Activated CD4-positive, alpha-beta T cell treated with anti-CD3 and anti-CD28 coated beads, Interleukin-2, amount 50 U/mL, for 1 hour (primary cell): ENCODE measurements around the gene FAM174C.

Experiments
- DNase-seq: peaks from one replicate; pipeline ENCODE4 v3.0.0-alpha.2; 2020

FAM174C gene

GRCh38 chr19:1275976-1276627 lies 772 bp downstream of the FAM174C start:
- DNase-seq = no peak

GRCh38 chr19:1276628-1277022 lies 1.3 kb downstream of the FAM174C start:
- no peak for DNase-seq

- DNase-seq = no peak
Observed at GRCh38 chr19:1277061-1277460, 1.7 kb downstream of the FAM174C start.

GRCh38 chr19:1278074-1278473 lies 2.7 kb downstream of the FAM174C start:
- no peak for DNase-seq

- DNase-seq = no peak
Observed at GRCh38 chr19:1278713-1279660, 3.7 kb downstream of the FAM174C start.

GRCh38 chr19:1279782-1280341 lies 4.5 kb downstream of the FAM174C start:
- DNase-seq = peak; percentile 78

GRCh38 chr19:1280636-1281568 lies 5.6 kb downstream of the FAM174C start:
- DNase-seq = no peak

- no peak for DNase-seq
Observed at GRCh38 chr19:1281569-1282287, 6.4 kb downstream of the FAM174C start.

- DNase-seq = no peak
Observed at GRCh38 chr19:1282588-1283206, 7.4 kb downstream of the FAM174C start.

- no peak for DNase-seq
Observed at GRCh38 chr19:1283207-1283916, 8.0 kb downstream of the FAM174C start.

GRCh38 chr19:1283917-1284292 lies 8.6 kb downstream of the FAM174C start:
- no peak for DNase-seq

GRCh38 chr19:1284293-1284978 lies 9.1 kb downstream of the FAM174C start:
- no peak for DNase-seq

GRCh38 chr19:1284979-1285736 lies 9.8 kb downstream of the FAM174C start:
- DNase-seq = no peak

- no peak for DNase-seq
Observed at GRCh38 chr19:1285737-1286360, 10.5 kb downstream of the FAM174C start, which contains the start of gene EFNA2. TSS of gene EFNA2 (plus strand) at chr19:1285873. CDS start at chr19:1286169, 296 bp downstream.

GRCh38 chr19:1286487-1287353 lies 11.4 kb downstream of the FAM174C start:
- DNase-seq = no peak

GRCh38 chr19:1287354-1288225 lies 12.3 kb downstream of the FAM174C start:
- no peak for DNase-seq

GRCh38 chr19:1288226-1288612 lies 12.9 kb downstream of the FAM174C start:
- no peak for DNase-seq
